Liver (tissue), 3 donors: ENCODE measurements around the gene ZNF726.

Experiments used
- CTCF ChIP-seq: fragments of 150-350 bp; IDR thresholded peaks from 2 replicates; pipeline ENCODE4 v1.5.1; 2017; ENCODE audit warnings: improper control_type of control experiment, low read depth, low read length; ENCODE audit not compliant: missing input control
- EGR1 ChIP-seq, 2 donors: IDR thresholded peaks; 2 replicates each; pipeline ENCODE4 v1.6.1; 2016 to 2018; ENCODE audit warnings: antibody characterized with exemption in 2 of 2, low read depth in 2 of 2
- donor health status: healthy.
- donor health status: healthy.

- TF ChIP-seq EGR1 (IDR thresholded peaks at IDR 0.05; ENCODE audit: low read depth in 2 of 2) (no peak), CTCF (no peak)
Observed at GRCh38 chr19:23887642-23888041, 27.0 kb upstream of the ZNF726 start.
